IPS-18c (cell line): ENCODE measurements around the gene NTM.

Source experiments
- H3K4me3 ChIP-seq: 2 replicates; pipeline ENCODE4 v1.7.0; 2013; ENCODE audit warnings: low read depth, mild to moderate bottlenecking, low read length, moderate library complexity; ENCODE audit not compliant: insufficient read depth
- H3K9me3 ChIP-seq: one replicate; pipeline ENCODE4 v1.6.1; 2013; ENCODE audit warnings: mild to moderate bottlenecking, low read length, moderate library complexity; ENCODE audit not compliant: control insufficient read depth, insufficient read depth

Gene NTM

DNA sequence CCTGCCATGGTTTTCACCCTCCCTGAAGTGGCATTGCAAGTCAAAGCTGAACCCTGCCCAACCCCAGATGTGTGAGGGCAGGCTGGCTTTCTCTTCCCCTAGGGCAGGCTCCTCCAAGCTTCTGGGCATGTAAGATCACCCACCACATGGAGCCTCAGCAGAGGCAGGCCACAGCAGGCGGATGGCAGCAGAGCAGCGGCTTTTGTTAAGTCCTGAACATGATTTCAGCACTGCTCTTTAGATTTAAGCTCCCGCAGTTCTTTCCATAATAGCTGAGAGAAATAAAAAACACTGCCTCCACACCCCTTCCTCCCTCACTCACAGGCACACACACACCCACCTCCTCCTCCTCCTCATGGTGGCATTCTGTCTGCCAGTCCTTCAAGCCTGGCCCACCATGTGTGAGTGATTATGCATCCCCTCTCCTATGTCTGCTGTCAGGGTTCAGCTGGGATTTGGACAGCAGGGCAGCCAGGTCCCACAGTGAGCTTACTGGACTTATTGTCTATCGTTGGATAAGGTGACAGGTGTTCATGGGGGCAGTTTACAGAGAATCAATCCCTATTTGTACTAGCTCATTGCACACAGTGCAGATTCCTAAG, 5.0 kb upstream of the NTM start:
- no peaks in the 10 kb centered on the region for H3K9me3 ChIP-seq

DNA sequence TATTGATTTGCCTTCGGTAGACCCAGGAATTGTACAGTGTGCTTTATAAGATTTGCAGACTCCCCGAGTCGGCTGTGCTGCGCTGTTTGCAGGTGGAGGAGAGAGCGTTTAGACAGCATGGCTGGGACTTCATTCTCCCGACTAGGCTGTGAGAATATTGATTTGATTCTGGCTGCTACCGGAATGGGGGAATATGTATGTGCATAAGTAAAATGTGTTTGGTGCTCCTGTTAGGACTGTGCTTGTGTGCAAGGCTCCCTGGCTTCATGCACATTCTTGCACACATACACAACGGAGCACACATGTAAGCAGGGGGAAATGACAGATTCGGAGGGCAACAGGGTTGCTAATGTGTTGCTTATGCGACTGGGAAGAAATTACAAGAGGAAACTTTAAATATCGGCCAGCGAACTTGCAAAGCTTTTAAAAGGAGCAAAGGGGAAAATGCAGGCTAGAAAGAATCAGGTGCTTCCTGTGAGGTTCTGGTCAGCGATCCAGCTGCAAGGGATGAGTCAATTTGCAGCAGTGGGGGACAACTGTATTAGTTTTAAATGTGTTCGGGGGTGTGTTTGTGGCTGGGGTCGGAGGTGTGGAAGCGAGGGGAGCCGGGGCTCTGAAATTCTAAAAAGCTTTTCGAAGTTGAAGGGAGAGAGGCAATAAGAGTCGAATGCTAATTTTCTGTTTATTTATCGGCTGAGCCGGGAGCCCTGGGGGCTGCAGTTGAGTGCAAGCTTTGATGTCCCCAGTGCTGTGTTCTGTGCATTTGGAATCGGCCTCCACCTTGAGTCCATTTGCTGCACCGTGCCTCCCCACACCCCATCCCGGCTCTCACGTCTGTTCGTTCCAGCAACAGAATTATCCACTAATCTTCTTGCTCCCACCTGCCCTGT, 731 bp downstream of the NTM start:
- Histone ChIP-seq H3K4me3 (peak overlapping the region; percentile 11; the same call in 1 of the 2 replicates), H3K9me3 (no peaks in the 10 kb centered on the region)

More for the DNA sequence above, 5.0 kb upstream of the NTM start:
- H3K4me3 ChIP-seq = no peak overlapping the region

GRCh38 chr11:131371791-131372104, 1.3 kb downstream of the NTM start:
- no peaks in the 10 kb centered on the region for H3K9me3 ChIP-seq
- no peak overlapping the region for H3K4me3 ChIP-seq

DNA sequence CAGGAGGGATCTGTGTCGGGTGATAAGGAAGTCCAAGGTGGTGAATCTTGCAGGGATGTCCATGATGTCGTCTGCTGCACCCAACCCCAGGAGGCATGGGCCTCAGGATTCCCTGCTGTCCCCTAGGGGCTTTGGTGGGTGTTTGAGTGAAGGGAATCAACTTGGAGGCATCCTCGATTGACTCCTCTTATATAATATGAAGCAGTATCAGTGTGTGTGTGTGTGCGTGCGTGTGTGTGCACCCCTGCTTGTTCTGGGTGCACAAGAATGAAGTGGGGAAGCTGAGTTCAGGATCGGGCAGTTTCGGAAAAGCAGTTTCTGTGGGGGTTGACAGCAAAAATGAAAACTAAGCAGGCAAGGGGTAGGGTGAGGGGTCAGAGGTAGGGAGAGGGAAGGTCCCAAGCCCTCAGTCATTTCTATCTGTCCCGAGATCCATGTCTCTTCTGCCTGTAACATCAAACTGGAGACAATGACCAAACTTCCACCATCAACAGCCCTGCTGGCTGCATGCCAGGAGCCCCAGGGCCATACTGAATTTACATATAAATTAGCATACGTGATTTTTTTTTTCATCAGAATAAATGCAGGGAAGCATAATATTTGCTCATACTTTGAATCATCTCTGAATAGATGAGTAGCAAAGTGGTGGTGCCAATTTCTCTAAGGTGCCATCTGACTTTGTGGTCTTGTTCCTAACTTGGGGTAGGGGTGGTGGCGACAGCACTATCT, 2.0 kb downstream of the NTM start:
- no peaks in the 10 kb centered on the region for H3K9me3 ChIP-seq
- no peak overlapping the region for H3K4me3 ChIP-seq

- Histone ChIP-seq H3K9me3 (no peaks in the 10 kb centered on the region), H3K4me3 (no peak overlapping the region)
Measured at GRCh38 chr11:131373095-131373725, 2.8 kb downstream of the NTM start.

DNA sequence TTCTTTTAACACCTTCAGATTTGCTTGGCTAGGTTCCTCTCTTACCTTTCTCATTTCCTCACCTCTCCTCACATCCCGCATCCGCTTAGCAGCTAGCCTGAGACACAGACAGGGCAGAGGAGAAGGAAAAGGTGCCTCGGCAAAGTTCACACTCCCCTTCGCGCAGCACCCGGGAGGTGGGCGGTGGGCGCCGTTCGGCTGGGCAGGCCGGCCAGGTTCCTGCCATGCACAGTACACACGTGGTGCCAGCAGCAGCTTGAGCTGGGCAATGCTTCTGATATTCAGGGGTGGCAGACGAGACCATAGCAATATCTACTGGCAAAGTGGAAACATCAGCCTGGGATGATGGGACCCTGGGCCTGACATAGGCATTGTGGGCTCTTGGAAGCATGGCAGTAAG, 3.3 kb downstream of the NTM start:
- Histone ChIP-seq H3K4me3 (no peak overlapping the region), H3K9me3 (no peaks in the 10 kb centered on the region)

- no peaks in the 10 kb centered on the region for H3K9me3 ChIP-seq
Measured at GRCh38 chr11:131375421-131375820, 5.0 kb downstream of the NTM start.

GRCh38 chr11:131375915-131376314, 5.5 kb downstream of the NTM start:
- Histone ChIP-seq H3K4me3 (no peak overlapping the region), H3K9me3 (no peaks in the 10 kb centered on the region)

More at GRCh38 chr11:131375421-131375820, 5.0 kb downstream of the NTM start:
- H3K4me3 ChIP-seq = no peak overlapping the region

GRCh38 chr11:131378931-131379330, 8.5 kb downstream of the NTM start:
- H3K9me3 ChIP-seq = no peaks in the 10 kb centered on the region
- H3K4me3 ChIP-seq = no peak overlapping the region

DNA sequence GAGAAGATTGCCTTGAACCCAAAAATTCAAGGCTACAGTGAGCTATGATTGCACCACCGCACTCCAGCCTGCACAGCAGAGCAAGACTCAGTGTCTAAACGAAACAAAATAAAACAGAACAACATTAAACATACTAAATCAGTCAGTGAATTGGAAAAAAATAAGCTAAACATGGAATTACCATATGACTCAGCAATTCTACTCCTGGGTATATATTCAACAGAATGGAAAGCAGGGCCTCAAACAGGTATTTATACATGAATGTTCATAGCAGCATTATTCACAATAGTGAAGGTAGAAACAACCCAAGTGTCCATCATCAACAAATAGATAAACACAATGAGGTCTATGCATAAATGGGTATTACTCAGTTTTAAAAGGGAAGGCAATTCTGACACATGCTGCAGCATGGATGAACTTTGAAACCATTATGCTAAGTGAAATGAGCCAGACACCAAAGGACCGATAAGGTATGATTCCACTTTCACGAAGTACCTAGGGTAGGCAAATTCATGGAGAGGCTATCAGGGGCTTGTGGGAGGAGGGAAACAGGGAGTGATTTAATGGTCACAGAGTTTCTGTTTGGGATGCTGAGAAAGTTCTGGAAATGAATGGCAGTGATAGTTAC, 15.5 kb downstream of the NTM start:
- Histone ChIP-seq H3K9me3 (no peaks in the 10 kb centered on the region), H3K4me3 (no peak overlapping the region)

DNA sequence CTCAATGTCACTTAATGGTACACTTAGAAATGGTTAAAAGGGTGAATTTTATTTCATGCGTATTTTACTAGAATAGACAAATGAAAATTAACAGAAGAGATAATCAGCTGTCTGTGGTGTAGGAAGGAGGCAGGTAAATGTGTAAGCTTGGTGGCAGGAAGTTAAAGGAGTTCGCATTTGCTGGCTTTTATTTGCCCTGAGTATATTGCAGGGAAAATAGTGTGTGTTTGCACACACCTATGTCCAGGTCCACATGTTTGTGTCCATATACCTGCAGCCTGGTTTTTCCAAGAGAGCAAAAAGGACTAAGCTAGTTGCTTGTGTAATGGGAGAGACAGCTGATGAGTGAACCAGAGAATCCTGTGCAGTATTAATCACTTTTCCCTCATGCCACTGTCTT, 16.0 kb downstream of the NTM start:
- H3K4me3 ChIP-seq = no peak overlapping the region
- no peaks in the 10 kb centered on the region for H3K9me3 ChIP-seq

DNA sequence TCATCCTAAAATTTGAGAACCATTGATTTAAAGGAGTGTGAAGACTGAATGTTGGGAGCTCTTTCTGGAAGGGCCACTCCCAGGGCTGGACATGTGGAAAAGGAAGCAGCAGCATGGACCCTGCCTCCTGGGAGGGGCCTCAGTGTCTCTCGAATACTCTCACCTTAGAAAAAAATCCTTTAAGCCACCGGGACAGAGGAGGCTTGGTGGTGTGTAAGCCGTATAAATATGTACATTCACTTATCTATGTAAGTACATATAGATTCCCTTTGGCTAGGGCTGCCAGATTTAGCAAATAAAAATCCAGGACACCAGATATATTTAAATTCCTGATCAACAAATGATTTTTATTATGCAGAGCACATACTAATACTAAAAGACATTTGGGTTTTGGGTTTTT, 17.6 kb downstream of the NTM start:
- Histone ChIP-seq H3K4me3 (no peak overlapping the region), H3K9me3 (no peaks in the 10 kb centered on the region)

- Histone ChIP-seq H3K4me3 (no peak overlapping the region), H3K9me3 (no peaks in the 10 kb centered on the region)
Measured at GRCh38 chr11:131389582-131389981, 19.2 kb downstream of the NTM start.

DNA sequence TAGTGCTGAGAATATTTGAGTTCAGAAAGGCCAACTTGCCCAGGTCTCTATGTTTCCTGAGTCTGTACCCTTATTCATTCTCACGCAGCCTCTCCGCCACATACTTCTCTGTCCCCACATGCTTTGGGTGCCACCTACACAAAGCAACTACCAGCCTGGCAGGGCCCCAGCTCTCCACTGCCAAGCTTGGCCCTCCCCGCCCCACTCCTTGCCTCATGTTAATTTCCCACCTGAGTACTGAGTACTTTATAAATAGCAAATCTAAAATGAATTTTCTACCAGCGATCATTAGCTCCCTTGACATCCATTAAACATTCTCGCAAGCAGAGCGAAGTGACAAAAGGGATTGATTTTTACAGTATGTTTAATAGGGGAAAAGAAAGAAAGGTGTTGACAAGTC, 20.8 kb downstream of the NTM start:
- no peak overlapping the region for H3K4me3 ChIP-seq
- H3K9me3 ChIP-seq = no peaks in the 10 kb centered on the region

GRCh38 chr11:131392528-131393255, 22.3 kb downstream of the NTM start:
- Histone ChIP-seq H3K4me3 (no peak overlapping the region), H3K9me3 (no peaks in the 10 kb centered on the region)

- no peaks in the 10 kb centered on the region for H3K9me3 ChIP-seq
- H3K4me3 ChIP-seq = no peak overlapping the region
Measured at GRCh38 chr11:131393691-131394090, 23.3 kb downstream of the NTM start.

- no peak overlapping the region for H3K4me3 ChIP-seq
- no peaks in the 10 kb centered on the region for H3K9me3 ChIP-seq
Measured at GRCh38 chr11:131397675-131398074, 27.3 kb downstream of the NTM start.
